Right atrium auricular region (tissue), 2 donors: ENCODE results near the gene C9orf85. TPM values are rescaled to one million over a fixed set of nuclear protein-coding genes. Genes with fewer than 3 reads are reported as not detected.
"Not testable (repeated sequence)": the region's sequence is repeated elsewhere in the genome, so short reads cannot be mapped to it uniquely, and the experiment has no call there.

Experiments used
- DNase-seq: peaks from one replicate; pipeline ENCODE4 v3.0.0-alpha.2; 2019; ENCODE audit warnings: low spot score
- H3K27ac ChIP-seq, 2 donors: fragments of 200-600 bp; sonication (generic); 1 replicate in 1 of 2; 2 replicates in 1 of 2; pipeline ENCODE4 v1.5.1; 2016 to 2019
- H3K27me3 ChIP-seq, 2 donors: fragments of 200-600 bp; sonication (generic); one replicate each; pipeline versions ENCODE4 v1.5.1 to v1.6.0; 2017 to 2019
- H3K36me3 ChIP-seq: fragments of 200-600 bp; sonication (generic); one replicate; pipeline ENCODE4 v1.5.1; 2016
- H3K4me1 ChIP-seq, 2 donors: fragments of 200-600 bp; sonication (generic); one replicate each; pipeline versions ENCODE4 v1.5.1 to v1.6.0; 2017 to 2019
- H3K4me3 ChIP-seq, 2 donors: fragments of 200-600 bp; sonication (generic); 1 replicate in 1 of 2; 2 replicates in 1 of 2; pipeline ENCODE4 v1.5.1; 2017 to 2019; ENCODE audit warnings: mild to moderate bottlenecking in 1 of 2, moderate library complexity in 1 of 2
- H3K9me3 ChIP-seq, 2 donors: fragments of 200-600 bp; sonication (generic); one replicate each; pipeline ENCODE4 v1.5.1; 2019
- total RNA-seq, 2 donors: library from RNA; depleted of rRNA; stranded (reverse); fragments of >200 nt; gene quantifications; one replicate each; pipeline ENCODE4 v1.1.0, GENCODE V29; 2016
- TF ChIP-seq, protein P1 (sequence below), 2 donors: fragments of 200-600 bp; sonication (generic); IDR thresholded peaks; one replicate each; pipeline ENCODE4 v1.5.1; 2019; ENCODE audit warnings: antibody characterized with exemption in 2 of 2

The C9orf85 gene
- total RNA-seq, 2 donors from 2014 or later: 5.5 to 9.0 TPM

GRCh38 chr9:71895955-71896354 lies 15.5 kb upstream of the C9orf85 start:
- H3K9me3 ChIP-seq: no peaks in the 10 kb centered on the region
- no peaks in the 10 kb centered on the region for H3K36me3 ChIP-seq
- TF ChIP-seq, protein P1, sequence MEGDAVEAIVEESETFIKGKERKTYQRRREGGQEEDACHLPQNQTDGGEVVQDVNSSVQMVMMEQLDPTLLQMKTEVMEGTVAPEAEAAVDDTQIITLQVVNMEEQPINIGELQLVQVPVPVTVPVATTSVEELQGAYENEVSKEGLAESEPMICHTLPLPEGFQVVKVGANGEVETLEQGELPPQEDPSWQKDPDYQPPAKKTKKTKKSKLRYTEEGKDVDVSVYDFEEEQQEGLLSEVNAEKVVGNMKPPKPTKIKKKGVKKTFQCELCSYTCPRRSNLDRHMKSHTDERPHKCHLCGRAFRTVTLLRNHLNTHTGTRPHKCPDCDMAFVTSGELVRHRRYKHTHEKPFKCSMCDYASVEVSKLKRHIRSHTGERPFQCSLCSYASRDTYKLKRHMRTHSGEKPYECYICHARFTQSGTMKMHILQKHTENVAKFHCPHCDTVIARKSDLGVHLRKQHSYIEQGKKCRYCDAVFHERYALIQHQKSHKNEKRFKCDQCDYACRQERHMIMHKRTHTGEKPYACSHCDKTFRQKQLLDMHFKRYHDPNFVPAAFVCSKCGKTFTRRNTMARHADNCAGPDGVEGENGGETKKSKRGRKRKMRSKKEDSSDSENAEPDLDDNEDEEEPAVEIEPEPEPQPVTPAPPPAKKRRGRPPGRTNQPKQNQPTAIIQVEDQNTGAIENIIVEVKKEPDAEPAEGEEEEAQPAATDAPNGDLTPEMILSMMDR (IDR thresholded peaks at IDR 0.05): no peak
- no peak overlapping the region for H3K4me3 ChIP-seq
- H3K27me3 ChIP-seq: no peaks in the 10 kb centered on the region
- peaks cover 0 to 20% of the 10 kb centered on the region in 2 donors for H3K4me1 ChIP-seq
- no peak overlapping the region for H3K27ac ChIP-seq
- no peak for DNase-seq

GRCh38 chr9:71896761-71897160 lies 14.7 kb upstream of the C9orf85 start:
- Histone ChIP-seq H3K27me3 (no peaks in the 10 kb centered on the region), H3K4me3 (no peak overlapping the region), H3K9me3 (no peaks in the 10 kb centered on the region), H3K36me3 (no peaks in the 10 kb centered on the region), H3K4me1 (peaks cover 0 to 20% of the 10 kb centered on the region in 2 donors), H3K27ac (no peak overlapping the region)
- TF ChIP-seq, protein P1 (IDR thresholded peaks at IDR 0.05): no peak
- DNase-seq: no peak

- H3K4me1 ChIP-seq: peaks cover 0 to 20% of the 10 kb centered on the region in 2 donors
- H3K27me3 ChIP-seq: no peaks in the 10 kb centered on the region
- no peak for DNase-seq
- TF ChIP-seq, protein P1 (IDR thresholded peaks at IDR 0.05): no peak
- H3K27ac ChIP-seq: no peak overlapping the region
- H3K4me3 ChIP-seq: no peak overlapping the region
- H3K9me3 ChIP-seq: no peaks in the 10 kb centered on the region
- H3K36me3 ChIP-seq: no peaks in the 10 kb centered on the region
Observed at GRCh38 chr9:71897577-71897976, 13.9 kb upstream of the C9orf85 start.

GRCh38 chr9:71898756-71899155 lies 12.7 kb upstream of the C9orf85 start:
- H3K27ac ChIP-seq, H3K36me3 ChIP-seq, H3K9me3 ChIP-seq, DNase-seq, H3K27me3 ChIP-seq, H3K4me3 ChIP-seq: not testable (repeated sequence)
- H3K4me1 ChIP-seq: peaks cover 0 to 22% of the 10 kb centered on the region in 2 donors

DNA sequence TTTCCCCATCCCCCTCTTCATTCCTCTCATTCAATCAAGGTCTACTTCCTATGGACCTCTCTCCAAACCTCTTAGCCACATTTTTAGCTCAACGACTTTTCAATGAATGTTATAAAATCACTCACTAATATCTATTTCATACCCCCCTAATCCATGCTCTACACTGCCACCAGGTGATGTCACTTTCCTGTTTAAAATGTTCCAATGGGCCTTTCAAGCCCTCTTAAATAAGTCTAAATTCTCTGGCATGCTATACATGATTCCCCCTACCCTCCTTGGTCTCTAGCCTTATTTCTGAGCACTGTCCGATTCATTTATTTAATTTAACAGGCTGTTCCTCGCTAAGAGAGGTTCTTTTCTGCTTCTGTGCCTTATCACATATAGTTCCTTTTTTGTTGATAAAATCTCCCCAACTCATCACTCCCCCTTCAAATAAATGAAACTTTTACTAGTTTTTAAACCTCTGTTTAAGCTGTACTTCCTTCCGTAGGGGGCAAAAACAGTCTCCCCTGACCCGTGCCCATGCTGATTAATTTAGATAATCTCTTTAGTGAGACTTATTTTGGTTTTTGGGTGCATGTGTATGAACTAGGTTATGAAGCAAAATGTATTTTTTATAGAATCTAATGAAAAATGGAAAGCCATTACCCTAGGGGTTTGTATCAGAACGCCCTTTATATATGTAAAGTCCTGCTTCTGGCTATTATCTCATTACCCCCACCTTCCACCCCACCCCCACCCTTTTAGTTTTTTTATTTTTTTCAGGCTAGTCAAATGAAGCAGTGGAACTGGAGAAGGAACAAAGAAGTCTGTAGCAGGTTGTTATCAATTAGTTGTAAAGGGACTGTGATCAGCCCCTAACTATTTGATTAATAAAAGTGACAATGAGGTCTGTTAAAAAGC lies 9.5 kb upstream of the C9orf85 start:
- Histone ChIP-seq H3K36me3 (no peaks in the 10 kb centered on the region), H3K9me3 (no peaks in the 10 kb centered on the region), H3K4me3 (no peak overlapping the region), H3K27me3 (no peaks in the 10 kb centered on the region), H3K4me1 (peaks cover 0 to 17% of the 10 kb centered on the region in 2 donors), H3K27ac (no peak overlapping the region)
- DNase-seq: no peak
- TF ChIP-seq, protein P1 (IDR thresholded peaks at IDR 0.05): no peak

- Histone ChIP-seq H3K36me3 (no peaks in the 10 kb centered on the region), H3K27ac (no peak overlapping the region), H3K9me3 (no peaks in the 10 kb centered on the region), H3K27me3 (no peaks in the 10 kb centered on the region), H3K4me3 (no peak overlapping the region), H3K4me1 (peaks cover 0 to 24% of the 10 kb centered on the region in 2 donors)
- TF ChIP-seq, protein P1 (IDR thresholded peaks at IDR 0.05): no peak
- no peak for DNase-seq
Observed at GRCh38 chr9:71904076-71904475, 7.4 kb upstream of the C9orf85 start.
